ENCODE measurements around the gene PIGU. TPM values are rescaled to one million over a fixed set of nuclear protein-coding genes. Genes with fewer than 3 reads are reported as not detected.
A peak's percentile ranks its signal among the peaks of the same experiment; 100 is the strongest.
"Not testable (repeated sequence)": the region's sequence is repeated elsewhere in the genome, so short reads cannot be mapped to it uniquely, and the experiment has no call there.

The PIGU gene
- total and polyA plus RNA-seq, 2 of the 13 experiments (the other 11 are each of a cell fraction or from before 2014, with no cell fraction given) = 45.5 to 231 TPM

DNA sequence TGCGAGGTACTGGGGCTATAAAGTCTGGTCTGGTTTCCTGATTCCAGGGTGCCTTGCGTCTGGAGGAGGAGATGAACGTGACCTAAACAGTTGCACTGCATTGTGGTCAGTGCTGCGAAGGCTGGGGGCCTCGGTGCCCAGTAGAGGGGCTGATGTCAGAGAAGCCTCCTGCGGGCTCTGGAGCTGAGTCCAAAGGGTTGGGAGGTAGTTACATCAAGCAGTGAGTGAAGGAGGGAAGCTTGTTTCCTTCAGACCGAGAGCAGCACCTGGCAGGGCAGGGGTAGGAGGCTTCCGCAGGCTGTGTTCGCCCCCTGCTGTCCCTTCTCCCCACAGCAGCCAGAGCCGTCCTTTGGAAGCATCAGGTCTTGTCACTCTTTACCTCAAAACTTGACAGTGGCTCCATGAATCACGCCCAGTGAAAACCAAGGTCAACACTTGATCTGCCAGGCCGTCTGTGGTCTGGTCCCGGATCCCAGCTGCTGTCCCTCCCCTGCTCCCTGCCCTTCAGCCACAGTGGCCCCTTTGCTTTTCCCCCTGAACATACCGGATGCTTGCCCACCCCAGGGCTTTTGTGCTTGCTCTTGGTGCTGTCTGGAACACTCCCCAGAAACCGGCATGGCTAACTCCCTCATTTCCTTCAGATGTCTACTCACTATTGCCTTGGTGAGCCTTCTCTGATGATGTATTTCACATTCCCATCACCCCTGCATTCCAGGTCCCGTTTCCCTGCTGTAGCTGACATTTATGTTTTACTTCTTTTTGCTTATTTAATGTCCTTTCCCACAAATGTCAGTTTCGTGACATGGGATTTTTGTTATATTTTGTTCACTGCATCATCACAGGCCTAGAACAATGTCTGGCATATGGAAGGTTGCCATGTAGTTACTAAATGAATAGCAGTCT lies 153.7 kb downstream of the PIGU start (continued):
- TF ChIP-seq, protein P1, sequence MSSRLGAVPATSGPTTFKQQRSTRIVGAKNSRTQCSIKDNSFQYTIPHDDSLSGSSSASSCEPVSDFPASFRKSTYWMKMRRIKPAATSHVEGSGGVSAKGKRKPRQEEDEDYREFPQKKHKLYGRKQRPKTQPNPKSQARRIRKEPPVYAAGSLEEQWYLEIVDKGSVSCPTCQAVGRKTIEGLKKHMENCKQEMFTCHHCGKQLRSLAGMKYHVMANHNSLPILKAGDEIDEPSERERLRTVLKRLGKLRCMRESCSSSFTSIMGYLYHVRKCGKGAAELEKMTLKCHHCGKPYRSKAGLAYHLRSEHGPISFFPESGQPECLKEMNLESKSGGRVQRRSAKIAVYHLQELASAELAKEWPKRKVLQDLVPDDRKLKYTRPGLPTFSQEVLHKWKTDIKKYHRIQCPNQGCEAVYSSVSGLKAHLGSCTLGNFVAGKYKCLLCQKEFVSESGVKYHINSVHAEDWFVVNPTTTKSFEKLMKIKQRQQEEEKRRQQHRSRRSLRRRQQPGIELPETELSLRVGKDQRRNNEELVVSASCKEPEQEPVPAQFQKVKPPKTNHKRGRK (CRISPR knock-in tag; IDR thresholded peaks at IDR 0.05) = no peak; the same call in 1 of the 2 replicates
- TF ChIP-seq ZFP41 (CRISPR knock-in tag; IDR thresholded peaks at IDR 0.05; ENCODE audit: borderline replicate concordance) = no peak
- TF ChIP-seq ZNF101 (CRISPR knock-in tag; IDR thresholded peaks at IDR 0.05; ENCODE audit: borderline replicate concordance, low read depth) = no peak
- TF ChIP-seq PAX8 (CRISPR knock-in tag; IDR thresholded peaks at IDR 0.05; ENCODE audit: borderline replicate concordance) = no peak
- no peak for TF ChIP-seq KAT2B (IDR thresholded peaks at IDR 0.05; ENCODE audit: borderline replicate concordance, low read depth, low read length)

DNA sequence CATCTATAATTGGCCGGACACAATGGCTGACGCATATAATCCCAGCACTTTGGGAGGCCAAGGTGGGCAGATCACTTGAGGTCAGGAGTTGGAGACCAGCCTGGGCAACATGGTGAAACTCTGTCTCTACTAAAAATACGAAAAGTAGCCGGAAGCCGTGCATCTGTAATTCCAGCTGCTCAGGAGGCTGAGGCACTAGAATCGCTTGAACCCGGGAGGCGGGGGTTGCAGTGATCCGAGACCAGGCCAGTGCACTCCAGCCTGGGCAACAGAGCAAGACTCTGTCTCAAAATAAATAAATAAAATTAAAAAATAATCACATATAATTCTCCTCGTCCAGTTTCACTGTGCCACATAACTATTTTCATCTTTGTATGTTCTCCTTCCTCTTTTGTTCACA lies 157.1 kb downstream of the PIGU start:
- H3K4me2 ChIP-seq (ENCODE audit: low read depth, low read length); DNase-seq (ENCODE audit: low spot score); intact Hi-C loops (cut with micrococcal nuclease; ENCODE audit: unreplicated experiment); FAIRE-seq; H3K4me3 ChIP-seq (replicated peaks in 1 of 3; ENCODE audit: insufficient read depth in 1 of 3, low read depth in 2 of 3, low read length in 3 of 3); H3K9me3 ChIP-seq (ENCODE audit: low read length); POLR2A ChIA-PET; CTCF ChIA-PET (ENCODE audit: low intra/inter-chr PET ratio, low total read pairs); BruUV-seq (replicated peaks); H2AFZ ChIP-seq (ENCODE audit: low read length); ATAC-seq; H3K27ac ChIP-seq (ENCODE audit: extremely low read length, insufficient read depth, low read length); H3K27me3 ChIP-seq (ENCODE audit: control insufficient read depth in 1 of 2, insufficient read depth in 2 of 2, low read length in 2 of 2); H3K9ac ChIP-seq (ENCODE audit: insufficient read depth, low read depth, low read length): not testable (repeated sequence)
- peaks cover 2 to 14% of the 10 kb centered on the region in 2 experiments; a peak in 4 of 5 replicates for H3K36me3 ChIP-seq (replicated peaks in 1 of 2; ENCODE audit: control insufficient read depth in 1 of 2, insufficient read depth in 2 of 2, low read length in 2 of 2)
- in situ Hi-C loops (cut with HindIII; ENCODE audit: extremely low pct_ligation_motif_present, low pct_unique_long_range_greater_than_20kb) = loop anchor here (5.0 kb wide), 1 partner anchor 208 kb away; no protein-coding TSS in a partner anchor
- H3K79me2 ChIP-seq (ENCODE audit: insufficient read depth, low read length) = peaks cover 88% of the 10 kb centered on the region
- TF ChIP-seq ZNF121 (CRISPR knock-in tag; IDR thresholded peaks at IDR 0.05) = 0 out of 2 replicates have a peak, but pooled peaks have one; percentile 14
- peaks cover 45% of the 10 kb centered on the region for H4K20me1 ChIP-seq (ENCODE audit: insufficient read depth, low read length)
- peaks cover 62% of the 10 kb centered on the region for H3K4me1 ChIP-seq (ENCODE audit: insufficient read depth, low read length)
- WGBS (ENCODE audit: low lambda C conversion rate) = 98% methylated on average over 10 of the region's 10 CpGs
